ENCODE data around the gene CHPF2.

Gene CHPF2

DNA sequence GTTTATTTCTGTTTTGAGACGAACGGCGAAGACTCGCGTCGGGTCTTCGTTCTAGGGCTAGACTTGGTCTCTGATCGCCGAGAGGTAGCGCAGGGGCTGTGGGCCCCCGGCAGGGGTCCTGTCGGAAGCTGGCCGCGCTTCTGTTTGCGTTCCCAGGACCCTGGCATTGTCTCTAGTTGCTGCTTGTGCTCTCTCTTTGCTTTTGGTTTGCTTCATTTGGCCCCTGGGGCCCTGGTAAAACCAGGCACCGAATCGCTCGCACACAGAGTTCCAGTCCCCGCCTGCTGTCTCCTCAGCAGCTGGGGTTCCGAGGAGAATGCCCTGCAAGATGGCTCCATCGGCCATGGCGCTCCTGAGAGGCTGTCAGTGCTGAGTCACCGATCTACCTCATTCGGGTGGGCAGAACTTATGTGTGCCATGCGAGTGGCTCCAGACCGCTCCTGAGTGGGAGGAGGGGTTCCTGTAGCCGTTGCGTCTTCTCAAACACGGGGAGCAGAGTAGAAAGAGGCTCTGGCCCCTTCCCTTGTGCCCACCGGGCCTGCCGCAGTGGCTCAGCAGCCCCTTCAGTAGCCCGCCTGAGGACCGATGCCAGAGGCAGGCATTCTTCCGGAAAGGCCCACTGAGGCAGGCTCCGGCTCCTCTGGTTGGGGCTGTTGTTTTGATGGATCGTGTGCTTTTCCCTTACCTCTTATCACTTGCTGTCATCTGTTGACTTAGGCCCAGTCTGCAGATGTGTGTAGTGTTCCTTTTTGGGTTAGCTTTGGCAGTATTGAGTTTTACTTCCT lies 826 bp downstream of the CHPF2 start:
- DNase-seq (ENCODE audit: low read depth, low spot score) = peak; percentile 88

DNA sequence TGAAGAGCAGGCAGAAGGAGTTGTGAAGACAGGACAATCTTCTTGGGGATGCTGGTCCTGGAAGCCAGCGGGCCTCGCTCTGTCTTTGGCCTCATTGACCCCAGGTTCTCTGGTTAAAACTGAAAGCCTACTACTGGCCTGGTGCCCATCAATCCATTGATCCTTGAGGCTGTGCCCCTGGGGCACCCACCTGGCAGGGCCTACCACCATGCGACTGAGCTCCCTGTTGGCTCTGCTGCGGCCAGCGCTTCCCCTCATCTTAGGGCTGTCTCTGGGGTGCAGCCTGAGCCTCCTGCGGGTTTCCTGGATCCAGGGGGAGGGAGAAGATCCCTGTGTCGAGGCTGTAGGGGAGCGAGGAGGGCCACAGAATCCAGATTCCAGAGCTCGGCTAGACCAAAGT lies 1.5 kb downstream of the CHPF2 start:
- no peak for DNase-seq (ENCODE audit: low read depth, low spot score)

DNA sequence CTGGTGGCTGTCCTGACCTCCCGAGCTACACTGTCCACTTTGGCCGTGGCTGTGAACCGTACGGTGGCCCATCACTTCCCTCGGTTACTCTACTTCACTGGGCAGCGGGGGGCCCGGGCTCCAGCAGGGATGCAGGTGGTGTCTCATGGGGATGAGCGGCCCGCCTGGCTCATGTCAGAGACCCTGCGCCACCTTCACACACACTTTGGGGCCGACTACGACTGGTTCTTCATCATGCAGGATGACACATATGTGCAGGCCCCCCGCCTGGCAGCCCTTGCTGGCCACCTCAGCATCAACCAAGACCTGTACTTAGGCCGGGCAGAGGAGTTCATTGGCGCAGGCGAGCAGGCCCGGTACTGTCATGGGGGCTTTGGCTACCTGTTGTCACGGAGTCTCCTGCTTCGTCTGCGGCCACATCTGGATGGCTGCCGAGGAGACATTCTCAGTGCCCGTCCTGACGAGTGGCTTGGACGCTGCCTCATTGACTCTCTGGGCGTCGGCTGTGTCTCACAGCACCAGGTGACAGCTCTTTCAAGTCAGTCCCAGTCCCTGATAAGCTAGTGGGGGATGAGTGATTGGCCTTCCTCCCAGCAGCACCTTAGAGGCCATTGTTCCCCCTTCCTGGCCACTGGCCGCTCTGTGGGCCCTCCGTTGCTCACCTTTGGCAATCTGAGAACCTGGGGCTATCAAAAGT lies 3.0 kb downstream of the CHPF2 start:
- DNase-seq (ENCODE audit: low read depth, low spot score) = no peak

DNA sequence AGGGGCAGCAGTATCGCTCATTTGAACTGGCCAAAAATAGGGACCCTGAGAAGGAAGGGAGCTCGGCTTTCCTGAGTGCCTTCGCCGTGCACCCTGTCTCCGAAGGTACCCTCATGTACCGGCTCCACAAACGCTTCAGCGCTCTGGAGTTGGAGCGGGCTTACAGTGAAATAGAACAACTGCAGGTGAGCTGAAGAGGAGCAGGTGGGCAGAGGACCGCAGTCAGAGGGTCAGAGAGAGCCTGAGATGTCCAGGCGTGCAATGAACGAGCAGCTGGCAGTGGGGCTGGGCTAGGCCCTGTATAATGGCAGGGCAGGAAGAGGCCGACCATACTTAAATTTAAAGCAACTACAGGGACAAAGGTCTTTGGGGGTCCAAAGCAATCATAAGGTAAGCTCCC lies 4.1 kb downstream of the CHPF2 start:
- DNase-seq (ENCODE audit: low read depth, low spot score) = no peak

DNA sequence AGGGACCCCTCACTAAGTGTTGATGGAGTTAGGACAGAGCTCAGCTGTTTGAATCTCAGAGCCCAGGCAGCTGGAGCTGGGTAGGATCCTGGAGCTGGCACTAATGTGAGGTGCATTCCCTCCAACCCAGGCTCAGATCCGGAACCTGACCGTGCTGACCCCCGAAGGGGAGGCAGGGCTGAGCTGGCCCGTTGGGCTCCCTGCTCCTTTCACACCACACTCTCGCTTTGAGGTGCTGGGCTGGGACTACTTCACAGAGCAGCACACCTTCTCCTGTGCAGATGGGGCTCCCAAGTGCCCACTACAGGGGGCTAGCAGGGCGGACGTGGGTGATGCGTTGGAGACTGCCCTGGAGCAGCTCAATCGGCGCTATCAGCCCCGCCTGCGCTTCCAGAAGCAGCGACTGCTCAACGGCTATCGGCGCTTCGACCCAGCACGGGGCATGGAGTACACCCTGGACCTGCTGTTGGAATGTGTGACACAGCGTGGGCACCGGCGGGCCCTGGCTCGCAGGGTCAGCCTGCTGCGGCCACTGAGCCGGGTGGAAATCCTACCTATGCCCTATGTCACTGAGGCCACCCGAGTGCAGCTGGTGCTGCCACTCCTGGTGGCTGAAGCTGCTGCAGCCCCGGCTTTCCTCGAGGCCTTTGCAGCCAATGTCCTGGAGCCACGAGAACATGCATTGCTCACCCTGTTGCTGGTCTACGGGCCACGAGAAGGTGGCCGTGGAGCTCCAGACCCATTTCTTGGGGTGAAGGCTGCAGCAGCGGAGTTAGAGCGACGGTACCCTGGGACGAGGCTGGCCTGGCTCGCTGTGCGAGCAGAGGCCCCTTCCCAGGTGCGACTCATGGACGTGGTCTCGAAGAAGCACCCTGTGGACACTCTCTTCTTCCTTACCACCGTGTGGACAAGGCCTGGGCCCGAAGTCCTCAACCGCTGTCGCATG lies 5.2 kb downstream of the CHPF2 start:
- DNase-seq (ENCODE audit: low read depth, low spot score) = no peak

DNA sequence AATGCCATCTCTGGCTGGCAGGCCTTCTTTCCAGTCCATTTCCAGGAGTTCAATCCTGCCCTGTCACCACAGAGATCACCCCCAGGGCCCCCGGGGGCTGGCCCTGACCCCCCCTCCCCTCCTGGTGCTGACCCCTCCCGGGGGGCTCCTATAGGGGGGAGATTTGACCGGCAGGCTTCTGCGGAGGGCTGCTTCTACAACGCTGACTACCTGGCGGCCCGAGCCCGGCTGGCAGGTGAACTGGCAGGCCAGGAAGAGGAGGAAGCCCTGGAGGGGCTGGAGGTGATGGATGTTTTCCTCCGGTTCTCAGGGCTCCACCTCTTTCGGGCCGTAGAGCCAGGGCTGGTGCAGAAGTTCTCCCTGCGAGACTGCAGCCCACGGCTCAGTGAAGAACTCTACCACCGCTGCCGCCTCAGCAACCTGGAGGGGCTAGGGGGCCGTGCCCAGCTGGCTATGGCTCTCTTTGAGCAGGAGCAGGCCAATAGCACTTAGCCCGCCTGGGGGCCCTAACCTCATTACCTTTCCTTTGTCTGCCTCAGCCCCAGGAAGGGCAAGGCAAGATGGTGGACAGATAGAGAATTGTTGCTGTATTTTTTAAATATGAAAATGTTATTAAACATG lies 6.0 kb downstream of the CHPF2 start:
- no peak for DNase-seq (ENCODE audit: low read depth, low spot score)

DNA sequence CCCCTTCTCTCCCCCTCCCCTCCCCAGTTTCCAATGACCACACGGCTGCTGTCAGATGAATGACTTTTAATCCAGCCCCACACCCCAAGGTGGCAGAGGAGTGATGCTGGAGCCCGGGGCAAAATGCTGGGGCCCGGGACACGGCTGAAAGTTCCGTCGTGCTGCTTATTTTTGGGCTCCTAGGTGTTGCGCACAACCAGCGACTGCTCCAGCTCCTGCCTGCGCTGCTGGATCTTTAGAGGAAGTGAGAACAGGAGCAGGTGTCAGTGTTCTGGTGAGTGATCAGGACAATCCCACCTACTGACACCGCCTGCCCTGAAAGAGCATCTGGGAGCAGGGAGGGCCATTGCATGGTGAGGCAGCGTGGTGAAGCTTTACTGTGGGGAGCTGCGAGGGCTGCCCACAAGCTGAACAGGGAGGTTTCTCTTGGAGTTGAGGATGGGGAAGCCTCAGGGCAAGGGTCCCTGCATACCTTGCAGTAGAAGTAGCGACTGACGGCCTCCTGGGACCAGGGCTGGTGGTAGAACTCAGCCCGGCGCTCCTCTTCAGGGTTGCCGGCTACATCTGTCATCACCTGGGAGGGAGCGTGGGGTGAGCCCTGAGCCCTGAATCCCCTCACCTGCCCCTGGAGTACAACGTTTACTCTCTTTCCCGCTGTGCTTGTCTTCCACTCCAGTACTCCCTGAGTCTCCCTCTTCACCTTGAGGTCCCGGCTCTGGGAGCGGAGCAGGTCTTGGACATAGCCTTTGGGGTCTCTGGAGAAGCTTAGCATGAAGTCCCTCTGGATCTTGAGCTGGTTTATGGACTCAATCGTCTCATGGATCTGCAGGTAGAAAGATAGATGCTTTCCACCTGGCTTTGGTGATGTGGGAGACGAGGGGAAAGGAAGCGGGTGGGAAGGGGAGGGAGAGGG lies 6.9 kb downstream of the CHPF2 start:
- DNase-seq (ENCODE audit: low read depth, low spot score) = no peak

DNA sequence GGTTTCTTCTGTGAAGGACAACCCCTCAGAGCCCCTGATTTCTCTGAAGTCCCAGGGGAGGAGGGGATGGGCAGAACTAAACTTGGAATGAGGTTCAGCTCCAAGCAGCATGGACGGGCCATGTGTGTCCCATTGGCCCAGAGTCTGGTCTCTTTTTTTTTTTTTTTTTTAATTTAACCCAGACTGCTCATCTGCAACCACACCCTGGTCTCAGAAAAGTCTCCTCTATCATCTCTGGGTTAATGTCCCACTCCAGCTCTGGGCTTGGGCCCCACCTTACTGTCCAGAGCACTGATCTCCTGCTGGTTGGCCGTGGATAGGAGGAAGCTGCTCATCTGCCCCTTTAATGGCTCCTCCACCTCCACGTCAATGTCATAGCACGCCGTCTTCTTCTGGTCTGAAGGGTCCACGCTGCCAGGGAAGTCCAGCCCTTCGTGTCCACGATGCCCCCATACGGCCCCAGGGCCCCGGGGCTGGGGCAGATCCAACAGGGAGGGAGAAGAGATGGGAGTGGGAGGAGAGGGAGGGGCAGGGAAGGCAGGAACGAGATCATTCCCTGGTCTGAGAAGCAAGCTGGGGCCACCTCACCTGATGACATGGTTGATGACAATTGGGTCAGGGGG lies 7.7 kb downstream of the CHPF2 start:
- no peak for DNase-seq (ENCODE audit: low read depth, low spot score)

DNA sequence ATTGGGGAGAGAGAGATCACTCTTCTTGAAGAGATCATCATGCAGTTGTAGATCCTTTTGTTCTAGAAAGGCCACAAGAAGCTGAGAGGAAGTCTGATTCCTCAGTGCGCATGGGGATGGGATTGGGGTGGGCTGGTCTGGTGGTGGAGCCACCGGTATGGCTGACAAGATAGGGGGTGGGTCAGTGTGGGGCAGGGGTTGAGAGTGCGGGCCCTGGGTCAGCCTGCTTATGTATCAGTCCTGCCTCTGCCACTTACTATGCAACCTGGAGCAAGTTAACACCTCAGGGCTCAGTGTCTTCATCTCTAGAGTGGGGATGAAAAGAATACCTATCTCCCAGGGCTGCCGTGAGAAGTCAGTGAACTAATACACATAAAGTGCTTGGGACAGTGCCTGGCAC lies 8.3 kb downstream of the CHPF2 start:
- DNase-seq (ENCODE audit: low read depth, low spot score) = no peak

DNA sequence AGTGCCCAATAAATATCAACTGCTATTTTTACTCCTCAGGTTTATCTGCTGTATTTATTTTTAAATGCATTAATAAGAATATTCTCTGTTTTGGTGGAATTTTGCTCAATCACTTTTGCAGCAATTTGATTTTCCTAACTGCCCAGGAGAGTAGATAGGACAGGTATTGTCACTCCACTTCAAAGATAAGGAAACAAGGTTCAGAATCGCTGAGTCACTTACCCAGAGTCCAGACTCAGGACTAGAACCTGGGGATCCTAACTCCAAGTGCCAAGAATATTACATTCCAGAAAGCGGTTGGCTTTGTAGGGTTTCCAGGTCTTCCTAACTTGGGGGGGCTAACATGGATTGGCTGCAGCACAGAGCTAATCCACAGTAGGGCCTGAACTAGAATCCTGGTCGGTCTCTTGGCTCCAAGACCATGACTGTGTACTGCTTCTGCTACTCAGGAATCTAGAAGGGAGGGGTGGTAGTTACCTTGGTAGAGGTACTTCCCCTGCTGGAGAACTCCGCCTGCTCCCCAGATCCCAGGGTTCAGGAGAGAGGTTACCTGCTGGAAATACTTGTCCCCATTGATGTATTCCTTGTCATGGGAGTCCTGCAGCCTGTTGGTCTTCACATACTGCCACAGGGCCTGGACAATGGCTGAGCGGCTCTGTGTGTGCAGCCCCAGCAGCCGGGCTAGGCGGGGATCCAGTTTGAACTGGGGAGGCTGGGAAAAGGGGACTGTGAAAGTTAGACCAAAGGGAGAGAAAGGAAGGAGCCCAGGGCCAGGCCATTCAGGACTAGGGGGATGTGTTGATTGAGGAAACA lies 8.9 kb downstream of the CHPF2 start:
- DNase-seq (ENCODE audit: low read depth, low spot score) = no peak

DNA sequence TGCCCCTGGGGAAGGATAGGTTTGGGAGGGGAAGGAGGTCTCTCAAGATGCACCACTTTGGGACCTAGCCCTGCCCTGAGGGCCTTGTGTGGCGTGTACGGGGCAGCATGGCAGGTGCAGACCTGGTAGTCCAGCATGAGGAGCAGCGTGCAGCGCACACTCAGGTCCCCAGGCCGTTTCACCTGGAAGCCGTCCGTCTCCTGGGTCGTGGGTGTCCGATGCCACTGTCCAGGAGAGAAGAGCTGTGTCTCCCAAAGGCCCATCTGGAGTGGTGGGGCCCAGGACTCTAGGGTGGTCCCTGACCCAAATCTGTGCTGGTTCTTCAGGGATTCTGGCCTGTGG lies 9.4 kb downstream of the CHPF2 start:
- DNase-seq (ENCODE audit: low read depth, low spot score) = no peak

DNA sequence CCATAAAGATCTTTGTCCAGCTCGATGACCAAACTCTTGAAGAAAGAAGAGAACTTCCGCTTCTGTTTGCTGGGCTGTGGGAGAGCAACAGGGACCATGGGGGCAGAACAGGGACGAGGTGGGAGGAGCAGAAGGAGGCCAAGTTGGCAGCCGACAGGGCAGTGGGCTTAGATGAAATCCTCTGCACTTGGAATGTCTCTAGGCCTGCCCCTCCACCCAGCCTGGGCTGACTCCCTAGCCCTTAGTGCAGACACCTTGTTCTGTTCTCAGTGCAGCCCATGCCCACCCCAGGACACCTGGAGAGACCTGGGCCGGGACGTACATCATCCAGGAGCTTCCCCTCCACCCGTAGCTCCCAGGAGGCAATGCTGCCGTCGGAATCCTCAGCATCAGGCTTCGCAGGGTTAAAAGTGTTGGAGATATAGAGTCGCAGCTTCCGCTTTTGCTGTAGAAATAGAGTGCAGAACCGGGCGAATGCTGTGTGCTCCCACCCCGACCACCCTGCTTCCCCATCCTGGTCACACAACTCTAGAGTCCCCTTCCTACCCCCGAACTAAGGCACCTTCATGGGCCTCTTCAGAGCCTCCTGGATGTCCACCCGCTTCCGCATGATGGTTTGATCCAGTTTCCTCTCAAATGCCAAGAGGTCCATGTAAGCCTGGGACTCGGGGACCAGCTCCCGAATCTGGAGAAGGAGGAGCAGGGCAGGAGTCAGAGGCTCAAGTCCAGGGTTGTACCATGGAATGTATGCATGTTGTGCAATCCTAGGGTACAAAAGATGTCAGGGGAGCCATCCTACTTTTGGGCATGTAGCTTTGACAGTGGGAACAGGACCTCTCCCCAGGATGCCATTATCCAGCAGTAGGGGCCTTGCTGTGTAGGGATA lies 10.1 kb downstream of the CHPF2 start:
- DNase-seq (ENCODE audit: low read depth, low spot score) = no peak

DNA sequence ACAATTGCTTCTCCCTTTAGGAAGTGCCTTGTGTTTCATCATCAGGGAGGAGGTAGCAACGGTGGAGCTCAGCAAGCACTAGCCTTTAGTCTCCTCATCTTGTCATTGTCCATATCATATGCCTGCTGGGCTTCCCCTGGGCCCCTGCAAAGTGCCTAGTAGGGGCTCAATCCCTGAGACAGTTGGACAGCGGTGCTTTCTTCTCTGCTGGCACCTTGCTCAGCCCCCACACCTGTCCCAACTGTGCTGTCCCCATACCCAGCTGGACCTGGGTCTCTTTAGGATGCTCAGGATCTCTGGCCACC lies 10.7 kb downstream of the CHPF2 start:
- no peak for DNase-seq (ENCODE audit: low read depth, low spot score)

DNA sequence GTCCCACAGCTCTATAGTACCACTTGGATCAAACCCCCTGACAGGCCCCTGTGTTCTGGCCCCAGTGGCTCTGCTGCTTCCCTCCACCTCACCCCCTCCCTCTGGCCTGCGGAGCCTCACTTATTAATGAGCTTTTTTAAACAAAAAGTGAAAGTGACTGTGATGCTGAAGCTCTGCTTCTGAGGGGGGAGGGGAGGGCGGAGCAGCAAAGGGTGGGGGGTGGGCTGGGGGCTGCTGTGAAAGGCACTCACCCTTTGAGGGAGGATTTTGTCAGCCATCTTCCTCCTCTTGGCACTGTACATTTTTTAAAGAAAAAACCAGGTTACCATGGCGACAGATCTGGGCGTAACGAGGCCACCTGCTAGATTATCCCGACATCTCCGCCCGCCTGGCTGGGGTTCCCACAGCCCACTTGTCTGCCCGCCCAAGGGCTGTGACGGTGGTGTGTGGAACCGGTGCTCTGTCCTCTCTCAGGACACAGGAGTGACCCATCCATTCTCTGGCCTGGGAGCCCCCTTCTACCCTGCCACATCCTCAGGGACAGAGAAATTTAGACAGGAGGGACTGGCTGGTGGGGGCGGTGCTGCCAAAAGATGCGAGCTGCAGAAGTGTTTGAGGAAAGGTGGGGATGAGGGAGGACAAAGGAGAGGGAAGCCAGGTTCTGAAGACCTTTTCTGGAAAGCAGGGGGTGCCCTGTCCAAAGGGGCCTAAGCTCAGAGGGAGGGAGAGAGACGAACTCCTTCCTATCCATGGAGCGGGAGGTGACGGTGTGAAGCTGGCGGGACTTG lies 11.3 kb downstream of the CHPF2 start:
- peak; percentile 27 for DNase-seq (ENCODE audit: low read depth, low spot score)

DNA sequence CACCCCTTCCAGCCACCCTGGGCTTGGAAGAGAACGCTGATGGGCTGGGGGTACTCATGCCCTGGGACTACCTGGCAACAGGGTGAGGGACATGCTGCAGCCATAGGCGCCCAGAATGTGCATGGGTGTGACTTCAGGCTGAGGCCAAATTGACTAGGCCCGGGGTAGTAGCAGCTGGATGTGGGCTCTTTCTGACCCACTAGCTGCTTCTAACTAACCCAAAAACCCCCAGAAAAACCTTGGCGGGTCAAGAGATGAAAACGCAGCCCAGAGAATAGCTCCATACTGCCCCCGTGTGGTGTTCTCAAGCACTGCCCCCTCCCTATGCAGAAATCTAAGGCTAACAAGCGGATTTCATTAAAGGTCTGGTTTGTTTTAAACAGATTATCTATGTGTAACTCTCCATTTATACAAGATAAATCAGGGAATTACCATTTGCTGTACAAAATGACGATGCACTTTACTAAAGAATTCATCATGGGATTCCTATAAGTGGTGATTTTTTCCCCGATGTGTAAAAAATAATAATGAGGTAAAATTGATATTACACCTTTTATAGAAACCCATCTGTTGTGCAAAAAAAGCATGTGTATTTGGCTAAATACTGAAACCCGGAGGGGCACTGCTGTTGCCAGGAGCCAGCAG lies 12.0 kb downstream of the CHPF2 start:
- peak; percentile 65 for DNase-seq (ENCODE audit: low read depth, low spot score)

DNA sequence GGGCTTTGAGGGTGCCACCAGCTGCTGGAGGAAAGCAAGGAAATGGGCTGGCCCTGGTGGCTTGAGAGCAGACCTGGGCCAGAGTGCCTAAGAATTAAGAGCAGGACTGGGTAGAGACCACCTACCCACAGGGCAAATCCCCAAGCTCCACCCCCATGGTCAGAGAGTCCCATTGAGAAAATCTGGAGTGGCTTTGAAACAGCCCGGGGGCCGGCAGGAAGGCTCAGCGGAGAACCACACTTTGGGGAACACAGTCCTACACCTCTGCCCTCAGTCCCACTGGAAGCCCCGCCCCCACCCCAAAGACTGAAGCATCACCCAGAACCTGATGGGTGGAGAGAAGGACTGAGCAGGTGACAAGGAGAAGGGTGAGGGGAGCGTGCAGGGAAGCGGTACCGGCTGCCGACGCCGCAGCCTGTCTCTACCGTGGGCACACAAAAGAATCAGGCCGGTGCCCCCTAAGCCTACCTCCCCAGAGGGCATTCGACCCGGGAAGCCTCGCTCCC lies 12.6 kb downstream of the CHPF2 start:
- DNase-seq (ENCODE audit: low read depth, low spot score) = peak; percentile 15

Data from astrocyte of the hippocampus (primary cell).